A172 (cell line): ENCODE measurements around the gene RNF213. TPM values are rescaled to one million over a fixed set of nuclear protein-coding genes. Genes with fewer than 3 reads are reported as not detected.
"Not testable (repeated sequence)": the region's sequence is repeated elsewhere in the genome, so short reads cannot be mapped to it uniquely, and the experiment has no call there.

Experiments used
- DNase-seq: peaks from one replicate; pipeline ENCODE4 v3.0.0-alpha.2; 2015; ENCODE audit warnings: low spot score
- total RNA-seq: library from RNA; depleted of rRNA; stranded (reverse); fragments of >200 nt; shearing (Covaris generic); gene quantifications from 2 replicates; pipeline ENCODE4 v1.2.3, GENCODE V29; 2014

The RNF213 gene
- total RNA-seq, 1 experiment from 2014 or later, result 66.2 TPM

GRCh38 chr17:80318166-80318565 is 57.5 kb downstream of the RNF213 start:
- no peak for DNase-seq

- DNase-seq, result no peak
These were observed 58.8 kb downstream of the RNF213 start for GRCh38 chr17:80319262-80319998.

DNA sequence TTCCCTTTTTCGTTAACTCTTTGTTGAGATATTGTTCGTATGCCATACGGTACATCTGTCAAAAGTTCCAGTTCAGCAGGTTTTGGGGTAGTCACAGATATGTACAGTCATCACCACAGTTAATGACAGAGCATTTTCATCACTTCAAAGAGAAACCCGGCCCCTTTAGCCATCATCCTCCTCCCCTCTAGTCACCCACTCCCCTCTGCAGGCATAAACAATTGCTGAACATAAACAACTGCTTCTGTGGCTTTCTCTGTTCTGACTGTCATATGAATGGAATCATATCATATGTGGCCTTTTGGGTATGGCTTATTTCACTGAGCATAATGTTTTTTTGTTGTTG is 59.3 kb downstream of the RNF213 start:
- no peak for DNase-seq

DNA sequence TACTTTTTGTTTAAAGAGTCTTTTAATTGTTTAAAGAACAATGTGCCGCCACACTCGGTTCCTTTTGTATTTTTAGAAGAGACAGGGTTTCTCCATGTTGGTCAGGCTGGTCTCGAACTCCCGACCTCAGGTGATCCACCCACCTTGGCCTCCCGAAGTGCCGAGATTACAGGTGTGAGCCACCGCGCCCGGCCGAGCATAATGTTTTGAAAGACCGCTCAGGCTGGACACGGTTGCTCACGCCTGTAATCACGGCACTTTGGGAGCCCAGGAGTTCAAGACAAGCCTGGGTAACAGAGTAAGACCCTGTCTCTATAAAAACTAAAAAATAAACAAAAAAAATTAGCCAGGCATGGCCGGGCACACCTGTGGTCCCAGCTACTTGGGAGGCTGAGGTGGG is 59.8 kb downstream of the RNF213 start:
- no peak for DNase-seq

- no peak for DNase-seq
These were observed 62.2 kb downstream of the RNF213 start for GRCh38 chr17:80322864-80323263.

DNA sequence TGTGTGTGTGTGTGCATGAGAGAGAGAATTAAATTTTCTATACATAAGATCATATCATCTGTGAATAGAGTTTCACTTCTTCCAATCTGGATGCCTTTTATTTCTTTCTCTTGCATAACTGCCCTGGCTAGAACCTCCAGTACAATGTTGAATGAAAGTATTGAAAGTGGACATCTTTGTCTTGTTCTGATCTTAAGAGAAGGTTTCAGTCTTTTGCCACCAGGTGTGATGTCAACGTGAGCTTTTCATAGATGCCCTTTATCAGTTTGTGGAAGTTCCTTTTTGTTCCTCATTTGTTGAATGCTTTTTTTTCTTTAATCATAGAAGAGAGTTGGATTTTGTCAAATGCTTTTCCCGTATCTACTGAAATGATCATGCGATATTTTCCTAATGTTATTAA is 63.3 kb downstream of the RNF213 start:
- DNase-seq, result no peak

- no peak for DNase-seq
These were observed 66.9 kb downstream of the RNF213 start for GRCh38 chr17:80327518-80327917.

- no peak for DNase-seq
These were observed 68.2 kb downstream of the RNF213 start for GRCh38 chr17:80328634-80329380.

DNA sequence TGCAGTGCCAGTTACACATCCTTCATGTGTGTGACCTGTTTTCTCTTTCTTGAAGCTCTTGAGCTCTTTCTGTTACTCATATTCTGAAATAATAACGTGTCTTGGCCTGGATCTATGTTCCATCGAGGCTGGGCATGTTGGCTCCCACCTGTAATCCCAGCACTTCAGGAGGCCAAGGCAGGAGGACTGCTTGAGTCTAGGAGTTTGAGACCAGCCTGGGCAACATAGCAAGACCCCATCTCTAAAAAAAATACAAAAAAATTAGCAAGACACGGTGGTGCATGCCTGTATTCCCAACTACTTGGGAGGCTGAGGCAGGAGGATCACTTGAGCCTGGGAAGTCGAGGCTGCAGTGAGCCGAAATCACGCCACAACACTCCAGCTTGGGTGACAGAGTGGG is 68.8 kb downstream of the RNF213 start:
- DNase-seq, result not testable (repeated sequence)

DNA sequence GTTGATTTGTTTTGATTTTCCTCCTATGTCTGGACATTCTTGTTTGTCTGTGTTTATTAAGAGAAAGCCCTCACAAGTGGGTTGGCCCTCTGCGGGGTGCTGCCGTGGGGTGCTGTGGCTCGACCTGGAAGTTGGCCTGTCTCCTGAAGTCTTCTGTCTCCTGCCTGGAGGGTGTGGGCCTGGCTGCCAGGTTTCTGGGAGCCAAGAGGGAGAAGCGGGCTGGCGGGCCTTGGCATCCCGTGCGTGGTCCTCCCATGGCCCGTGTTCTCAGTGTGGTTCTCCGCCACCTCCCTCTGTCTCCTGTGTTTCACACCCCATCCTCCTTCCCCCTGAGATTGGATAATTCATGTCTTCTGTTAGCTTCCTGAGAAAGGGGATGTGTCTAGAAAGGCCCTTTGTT is 69.6 kb downstream of the RNF213 start:
- DNase-seq, result no peak

DNA sequence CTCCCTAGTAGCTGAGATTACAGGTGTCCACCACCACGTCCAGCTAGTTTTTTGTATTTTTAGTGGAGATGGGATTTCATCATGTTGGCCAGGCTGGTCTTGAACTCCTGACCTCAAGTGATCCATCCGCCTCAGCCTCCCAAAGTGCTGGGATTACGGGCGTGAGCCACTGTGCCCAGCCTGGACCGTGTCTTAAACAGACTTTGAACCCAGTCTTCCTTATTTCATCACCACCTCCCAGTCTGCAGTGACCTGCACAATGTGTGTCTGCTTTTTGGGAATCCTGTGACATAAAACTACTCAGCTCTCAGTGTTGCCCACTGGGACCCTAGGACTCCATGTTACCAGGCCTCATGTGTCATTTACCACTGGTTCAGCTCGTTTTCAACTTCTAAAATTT is 70.3 kb downstream of the RNF213 start:
- not testable (repeated sequence) for DNase-seq

DNA sequence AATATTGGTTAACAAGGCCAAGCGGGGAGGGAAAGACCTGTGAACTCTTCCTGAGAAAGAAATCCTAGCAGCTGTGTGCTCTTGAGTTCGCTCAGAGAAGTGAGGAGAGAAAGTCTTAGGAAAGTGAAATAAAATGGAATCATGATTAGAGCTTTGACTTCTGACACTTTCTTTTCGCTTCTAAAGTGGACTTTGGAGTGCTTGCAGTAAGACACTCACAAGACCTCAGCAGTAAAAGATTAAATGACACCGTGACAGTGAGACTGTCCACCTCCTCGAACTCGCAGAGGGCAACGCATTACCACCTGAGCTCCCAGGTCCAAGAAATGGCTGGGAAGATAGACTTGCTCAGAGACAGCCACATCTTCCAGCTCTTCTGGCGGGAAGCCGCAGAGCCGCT is 71.2 kb downstream of the RNF213 start:
- no peak for DNase-seq

GRCh38 chr17:80337195-80337895 is 76.7 kb downstream of the RNF213 start:
- DNase-seq, result no peak

DNA sequence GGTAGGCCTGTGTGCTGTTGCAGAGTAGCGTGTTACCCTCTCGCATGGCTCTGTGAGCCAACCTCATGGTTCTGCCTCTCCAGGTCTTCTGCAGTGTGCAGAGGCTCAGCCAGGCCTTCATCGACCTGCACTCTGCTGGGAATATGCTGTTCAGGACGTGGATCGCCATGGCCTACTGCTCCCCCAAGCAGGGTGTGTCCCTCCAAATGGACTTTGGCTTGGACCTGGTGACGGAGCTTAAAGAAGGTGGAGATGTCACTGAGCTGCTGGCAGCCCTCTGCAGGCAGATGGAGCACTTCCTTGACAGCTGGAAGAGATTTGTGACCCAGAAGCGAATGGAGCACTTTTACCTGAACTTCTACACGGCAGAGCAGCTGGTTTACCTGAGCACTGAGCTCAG is 78.5 kb downstream of the RNF213 start:
- DNase-seq, result no peak

DNA sequence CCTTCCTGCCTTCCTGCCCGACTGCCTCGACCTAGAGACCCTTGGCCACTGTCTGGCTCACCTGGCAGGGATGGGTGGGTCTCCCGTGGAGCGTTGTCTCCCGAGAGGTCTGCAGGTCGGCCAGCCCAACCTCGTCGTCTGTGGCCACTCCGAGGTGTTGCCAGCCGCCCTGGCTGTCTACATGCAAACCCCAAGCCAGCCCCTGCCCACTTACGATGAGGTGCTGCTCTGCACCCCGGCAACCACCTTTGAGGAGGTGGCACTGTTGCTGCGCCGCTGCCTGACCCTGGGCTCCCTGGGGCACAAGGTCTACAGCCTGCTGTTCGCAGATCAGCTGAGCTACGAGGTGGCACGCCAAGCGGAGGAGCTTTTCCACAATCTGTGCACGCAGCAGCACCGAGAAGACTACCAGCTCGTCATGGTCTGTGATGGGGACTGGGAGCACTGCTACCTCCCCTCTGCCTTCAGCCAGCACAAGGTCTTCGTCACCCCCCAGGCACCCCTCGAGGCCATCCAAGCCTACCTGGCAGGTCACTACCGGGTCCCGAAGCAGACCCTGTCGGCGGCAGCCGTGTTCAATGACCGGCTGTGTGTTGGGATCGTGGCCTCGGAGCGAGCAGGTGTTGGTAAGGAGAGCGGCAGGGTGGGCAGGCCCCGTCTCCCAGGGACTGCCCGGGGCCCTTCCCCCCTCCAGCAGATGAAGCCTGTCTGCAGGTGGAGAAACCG is 79.2 kb downstream of the RNF213 start:
- DNase-seq, result no peak

GRCh38 chr17:80345321-80345720 is 84.7 kb downstream of the RNF213 start:
- no peak for DNase-seq

- no peak for DNase-seq
These were observed 85.3 kb downstream of the RNF213 start for GRCh38 chr17:80345841-80346497.

- DNase-seq, result no peak
These were observed 86.0 kb downstream of the RNF213 start for GRCh38 chr17:80346498-80347275.

DNA sequence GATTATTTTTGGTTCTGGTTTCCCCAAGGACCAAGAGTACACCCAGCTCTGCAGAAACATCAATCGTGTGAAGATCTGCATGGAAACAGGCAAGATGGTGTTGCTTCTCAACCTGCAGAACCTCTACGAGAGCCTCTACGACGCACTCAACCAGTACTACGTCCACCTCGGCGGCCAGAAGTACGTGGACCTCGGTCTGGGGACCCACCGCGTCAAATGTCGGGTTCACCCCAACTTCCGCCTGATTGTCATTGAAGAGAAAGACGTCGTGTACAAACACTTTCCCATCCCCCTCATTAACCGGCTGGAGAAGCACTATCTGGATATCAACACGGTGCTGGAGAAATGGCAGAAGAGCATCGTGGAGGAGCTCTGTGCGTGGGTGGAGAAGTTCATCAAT is 86.9 kb downstream of the RNF213 start:
- DNase-seq, result no peak

- DNase-seq, result no peak
These were observed 87.3 kb downstream of the RNF213 start for GRCh38 chr17:80347948-80348351.
